LNCaP clone FGC (cell line): ENCODE data around the gene CLDN20.

Source experiments
- DNase-seq: peaks from one replicate; pipeline ENCODE4 v3.0.0-alpha.2; 2011; ENCODE audit warnings: low read depth
- H3K4me3 ChIP-seq: 2 replicates; pipeline ENCODE4 v1.5.1; 2011; ENCODE audit warnings: mild to moderate bottlenecking, low read depth, low read length, control low read depth
- CTCF ChIP-seq: IDR thresholded peaks from 2 replicates; pipeline ENCODE4 v1.5.1; 2012; ENCODE audit warnings: mild to moderate bottlenecking; ENCODE audit not compliant: control insufficient read depth, insufficient read depth; ENCODE audit errors: extremely low read depth

CLDN20 gene

GRCh38 chr6:155252581-155252980 lies 11.2 kb upstream of the CLDN20 start:
- no peak overlapping the region for H3K4me3 ChIP-seq
- TF ChIP-seq CTCF, result no peak
- DNase-seq, result no peak

DNA sequence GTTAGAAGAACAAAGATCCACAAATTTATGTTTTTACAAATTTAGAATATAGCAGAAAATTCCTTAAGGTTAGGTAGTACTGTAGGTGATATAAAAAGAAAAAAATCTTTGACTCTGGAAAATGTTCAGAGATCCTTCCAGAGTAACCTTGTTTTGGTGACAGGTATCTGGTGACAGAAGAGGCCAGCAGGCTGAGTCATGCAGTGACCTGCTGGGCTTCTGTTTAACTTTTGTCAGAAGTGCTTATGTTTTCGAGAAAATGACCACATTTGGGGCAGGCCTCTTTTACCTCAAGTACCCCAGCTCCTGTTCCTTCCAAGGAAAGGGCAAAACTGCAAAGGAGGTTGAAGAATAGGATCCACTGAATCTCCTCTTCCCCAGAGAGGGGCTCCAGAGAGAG lies 10.5 kb upstream of the CLDN20 start:
- no peak for TF ChIP-seq CTCF
- no peak overlapping the region for H3K4me3 ChIP-seq
- no peak for DNase-seq

DNA sequence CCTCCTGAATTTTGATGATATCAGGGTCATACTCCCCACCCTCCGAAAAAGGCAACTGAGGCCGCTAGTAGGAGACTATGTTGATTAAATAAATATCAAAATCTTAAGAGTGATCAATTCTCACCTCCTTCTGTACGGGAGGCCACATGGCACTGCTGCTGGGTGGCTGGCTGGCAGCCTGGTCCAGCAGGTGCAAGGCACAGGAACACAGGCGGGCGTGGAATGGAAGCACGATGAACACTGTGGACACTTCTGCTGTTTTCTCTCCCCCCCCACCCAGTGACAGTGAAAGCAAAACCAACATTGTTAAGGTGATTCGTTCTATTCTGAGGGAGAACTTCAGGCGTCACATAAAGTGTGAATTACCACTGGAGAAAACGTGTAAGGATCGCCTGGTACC lies 9.7 kb upstream of the CLDN20 start:
- H3K4me3 ChIP-seq, result no peak overlapping the region
- DNase-seq, result no peak
- TF ChIP-seq CTCF, result no peak

DNA sequence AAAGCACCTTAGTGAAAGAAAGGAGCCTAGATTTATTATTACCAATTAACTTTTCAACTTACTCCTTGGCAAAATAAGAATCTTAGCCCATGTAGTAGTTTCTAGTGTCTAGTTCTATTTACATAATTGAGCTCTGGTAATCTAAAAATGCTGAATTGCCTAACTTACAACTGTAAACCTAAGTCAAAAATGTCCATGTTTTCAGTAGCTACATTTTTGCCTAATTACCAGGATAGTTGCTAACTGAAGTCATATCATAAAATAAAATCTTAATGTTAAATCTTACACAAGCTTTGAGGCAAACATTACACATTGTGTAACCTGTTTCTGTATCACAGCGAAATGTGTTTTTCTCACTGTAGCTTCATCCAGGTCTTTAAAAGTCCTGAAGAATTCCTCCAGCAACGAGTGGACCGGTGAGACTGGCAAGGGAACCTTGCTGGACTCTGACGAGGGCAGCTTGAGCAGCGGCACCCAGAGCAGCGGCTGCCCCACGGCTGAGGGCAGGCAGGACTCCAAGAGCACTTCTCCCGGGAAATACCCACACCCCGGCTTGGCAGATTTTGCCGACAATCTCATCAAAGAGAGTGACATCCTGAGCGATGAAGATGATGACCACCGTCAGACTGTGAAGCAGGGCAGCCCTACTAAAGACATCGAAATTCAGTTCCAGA lies 7.6 kb upstream of the CLDN20 start:
- TF ChIP-seq CTCF, result no peak
- no peak overlapping the region for H3K4me3 ChIP-seq
- no peak for DNase-seq

DNA sequence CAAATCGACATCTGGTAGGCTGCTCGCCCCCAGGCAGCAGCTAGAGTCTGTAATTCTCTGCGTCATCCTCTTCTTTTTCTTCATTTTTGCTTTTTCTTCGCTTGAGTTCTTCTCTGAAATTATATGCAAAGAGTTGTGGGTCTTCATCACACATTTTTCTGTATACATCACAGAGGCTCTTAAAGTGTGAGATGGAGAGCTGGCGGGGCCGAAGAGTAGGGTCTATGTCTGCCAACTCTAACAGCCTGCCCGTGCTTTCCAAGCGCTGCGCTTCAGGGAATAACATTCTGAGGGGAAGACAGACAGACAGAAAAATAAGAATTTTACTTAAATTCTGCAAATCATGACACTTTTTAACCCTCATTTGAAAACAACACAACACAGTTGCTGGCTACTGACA lies 6.0 kb upstream of the CLDN20 start:
- TF ChIP-seq CTCF, result no peak
- H3K4me3 ChIP-seq, result no peak overlapping the region
- DNase-seq, result no peak

GRCh38 chr6:155259204-155259603 lies 4.6 kb upstream of the CLDN20 start:
- no peak for DNase-seq
- no peak for TF ChIP-seq CTCF
- no peak overlapping the region for H3K4me3 ChIP-seq

GRCh38 chr6:155259897-155260296 lies 3.9 kb upstream of the CLDN20 start:
- no peak for DNase-seq

More at GRCh38 chr6:155259897-155260296, 3.9 kb upstream of the CLDN20 start:
- no peak for TF ChIP-seq CTCF
- H3K4me3 ChIP-seq, result no peak overlapping the region
